Natural killer cell (primary cell): Measurements from ENCODE around the gene GREB1. TPM values are rescaled to one million over a fixed set of nuclear protein-coding genes. Genes with fewer than 3 reads are reported as not detected.

ENCODE experiments used
- ATAC-seq, 3 donors: fragments of 150-1000 bp in 2 of 3; fragments of 200-7000 bp in 1 of 3; cut with Tn5 transposase; 1 replicate in 1 of 3; 2 replicates in 2 of 3; pipeline ENCODE4 v1.10.0; 2021; ENCODE audit warnings: mild to moderate bottlenecking in 2 of 3, moderate library complexity in 2 of 3
- DNase-seq, 2 donors: peaks; one replicate each; pipeline versions ENCODE4 v3.0.0 to v3.0.0-alpha.2; 2013 to 2021; ENCODE audit warnings: mixed read lengths in 1 of 2
- H3K27ac ChIP-seq: one replicate; pipeline ENCODE4 v1.5.1; 2013; ENCODE audit warnings: mild to moderate bottlenecking, low read length
- H3K27me3 ChIP-seq: one replicate; pipeline ENCODE4 v1.6.1; 2013; ENCODE audit warnings: low read length; ENCODE audit not compliant: control insufficient read depth, insufficient read depth
- H3K36me3 ChIP-seq: one replicate; pipeline ENCODE4 v1.6.1; 2013; ENCODE audit warnings: low read length; ENCODE audit not compliant: control insufficient read depth, insufficient read depth
- H3K4me1 ChIP-seq: one replicate; pipeline ENCODE4 v1.6.1; 2013; ENCODE audit warnings: low read length; ENCODE audit not compliant: control insufficient read depth, insufficient read depth
- H3K4me3 ChIP-seq: one replicate; pipeline ENCODE4 v1.5.1; 2013; ENCODE audit warnings: low read length
- H3K9me3 ChIP-seq: one replicate; pipeline ENCODE4 v1.6.1; 2013; ENCODE audit warnings: low read length; ENCODE audit not compliant: control insufficient read depth, insufficient read depth
- H3K27ac Mint-ChIP-seq, 2 donors: one replicate each; pipeline ENCODE4 v1.8.0; 2022; ENCODE audit warnings: mild to moderate bottlenecking in 2 of 2, mixed read lengths in 2 of 2, moderate library complexity in 1 of 2
- H3K27me3 Mint-ChIP-seq, 2 donors: one replicate each; pipeline ENCODE4 v1.8.0; 2022; ENCODE audit warnings: low read depth in 2 of 2, mixed read lengths in 2 of 2
- H3K36me3 Mint-ChIP-seq: one replicate; pipeline ENCODE4 v1.8.0; 2022; ENCODE audit warnings: mixed read lengths
- H3K4me1 Mint-ChIP-seq, 2 donors: one replicate each; pipeline ENCODE4 v1.8.0; 2022; ENCODE audit warnings: mixed read lengths in 2 of 2
- H3K4me3 Mint-ChIP-seq: one replicate; pipeline ENCODE4 v1.8.0; 2022; ENCODE audit warnings: mild to moderate bottlenecking, moderate library complexity, mixed read lengths
- H3K9me3 Mint-ChIP-seq, 2 donors: one replicate each; pipeline ENCODE4 v1.8.0; 2022; ENCODE audit warnings: mixed read lengths in 2 of 2
- WGBS: methylation state at CpG from one replicate; pipeline ENCODE4 v1.1.7; 2013; ENCODE audit warnings: missing lambda C conversion rate; ENCODE audit not compliant: insufficient coverage; 5-methylcytosine and 5-hydroxymethylcytosine counted together
- intact Hi-C: fragments of 100-400 bp; cut with micrococcal nuclease; formaldehyde crosslinking; loops from one replicate; pipeline ENCODE4 v1.14.2; 2022
- total RNA-seq, 4 donors: library from RNA; stranded (reverse); fragments of 120-200 nt in 1 of 4; gene quantifications; one replicate each; pipeline versions ENCODE4 v1.2.3 to v1.2.4, GENCODE V29; 2013 to 2022
- TF ChIP-seq, protein P1 (sequence below): fragments of 200-600 bp; IDR thresholded peaks from one replicate; pipeline ENCODE4 v1.8.0; 2022; ENCODE audit warnings: antibody characterized with exemption

Gene GREB1
- total RNA-seq, 3 donors from 2014 or later (not counting 1 experiment from before 2014, with no cell fraction given), result 0.85 to 2.5 (median 2.4) TPM

DNA sequence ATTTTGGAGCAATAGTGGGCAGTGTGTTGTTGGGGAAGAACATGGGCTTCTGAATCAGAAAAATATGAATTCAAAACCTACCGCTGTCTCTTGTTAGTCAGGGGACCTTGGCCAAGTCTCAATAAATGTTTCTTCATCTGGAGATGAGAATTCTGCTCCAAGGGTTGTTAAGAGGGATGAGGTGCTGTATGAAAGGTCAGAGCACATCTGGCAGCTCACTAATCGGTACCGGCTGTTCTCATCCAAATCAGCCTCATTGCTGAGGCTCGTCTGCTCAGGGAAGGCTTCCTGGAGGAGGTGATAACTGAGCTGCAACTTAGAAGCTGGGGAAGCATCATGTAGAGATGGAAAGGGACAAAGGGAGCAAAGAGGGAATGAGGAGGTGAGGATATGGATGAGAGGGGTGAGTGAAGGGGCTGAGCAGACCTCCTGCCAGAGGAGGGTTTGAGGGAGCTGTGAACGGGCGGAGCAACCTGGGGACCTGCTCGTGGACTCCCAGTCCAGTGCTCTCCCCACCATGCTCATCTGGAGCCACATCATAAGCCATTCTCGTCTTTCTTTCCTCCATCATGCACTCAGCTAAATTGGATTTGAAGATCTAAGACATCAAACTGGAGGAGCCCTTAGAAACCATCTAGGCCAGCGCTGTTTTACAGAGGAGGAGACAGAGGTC is 47.4 kb downstream of the GREB1 start:
- H3K36me3 ChIP-seq, result no peaks in the 10 kb centered on the region
- 92% methylated on average over 9 of the region's 9 CpGs for WGBS
- H3K27me3 ChIP-seq, result no peaks in the 10 kb centered on the region
- no peak overlapping the region for H3K4me3 ChIP-seq
- TF ChIP-seq, protein P1, sequence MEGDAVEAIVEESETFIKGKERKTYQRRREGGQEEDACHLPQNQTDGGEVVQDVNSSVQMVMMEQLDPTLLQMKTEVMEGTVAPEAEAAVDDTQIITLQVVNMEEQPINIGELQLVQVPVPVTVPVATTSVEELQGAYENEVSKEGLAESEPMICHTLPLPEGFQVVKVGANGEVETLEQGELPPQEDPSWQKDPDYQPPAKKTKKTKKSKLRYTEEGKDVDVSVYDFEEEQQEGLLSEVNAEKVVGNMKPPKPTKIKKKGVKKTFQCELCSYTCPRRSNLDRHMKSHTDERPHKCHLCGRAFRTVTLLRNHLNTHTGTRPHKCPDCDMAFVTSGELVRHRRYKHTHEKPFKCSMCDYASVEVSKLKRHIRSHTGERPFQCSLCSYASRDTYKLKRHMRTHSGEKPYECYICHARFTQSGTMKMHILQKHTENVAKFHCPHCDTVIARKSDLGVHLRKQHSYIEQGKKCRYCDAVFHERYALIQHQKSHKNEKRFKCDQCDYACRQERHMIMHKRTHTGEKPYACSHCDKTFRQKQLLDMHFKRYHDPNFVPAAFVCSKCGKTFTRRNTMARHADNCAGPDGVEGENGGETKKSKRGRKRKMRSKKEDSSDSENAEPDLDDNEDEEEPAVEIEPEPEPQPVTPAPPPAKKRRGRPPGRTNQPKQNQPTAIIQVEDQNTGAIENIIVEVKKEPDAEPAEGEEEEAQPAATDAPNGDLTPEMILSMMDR, result no peak
- intact Hi-C loops, result loop anchor here (10.0 kb wide), 1 partner anchor 346 kb away; no protein-coding TSS in a partner anchor
- H3K27ac ChIP-seq, result no peak overlapping the region
- peaks cover 0 to 5% of the 10 kb centered on the region in 2 donors for H3K27me3 Mint-ChIP-seq
- no peak overlapping the region for H3K4me3 Mint-ChIP-seq
- no peaks in the 10 kb centered on the region for H3K9me3 Mint-ChIP-seq
- H3K4me1 Mint-ChIP-seq, result peaks cover 0 to 6% of the 10 kb centered on the region in 2 donors
- no peak overlapping the region for H3K27ac Mint-ChIP-seq
- no peak for DNase-seq
- no peaks in the 10 kb centered on the region for H3K36me3 Mint-ChIP-seq
- ATAC-seq, result no peak
- H3K4me1 ChIP-seq, result no peaks in the 10 kb centered on the region
- no peaks in the 10 kb centered on the region for H3K9me3 ChIP-seq

DNA sequence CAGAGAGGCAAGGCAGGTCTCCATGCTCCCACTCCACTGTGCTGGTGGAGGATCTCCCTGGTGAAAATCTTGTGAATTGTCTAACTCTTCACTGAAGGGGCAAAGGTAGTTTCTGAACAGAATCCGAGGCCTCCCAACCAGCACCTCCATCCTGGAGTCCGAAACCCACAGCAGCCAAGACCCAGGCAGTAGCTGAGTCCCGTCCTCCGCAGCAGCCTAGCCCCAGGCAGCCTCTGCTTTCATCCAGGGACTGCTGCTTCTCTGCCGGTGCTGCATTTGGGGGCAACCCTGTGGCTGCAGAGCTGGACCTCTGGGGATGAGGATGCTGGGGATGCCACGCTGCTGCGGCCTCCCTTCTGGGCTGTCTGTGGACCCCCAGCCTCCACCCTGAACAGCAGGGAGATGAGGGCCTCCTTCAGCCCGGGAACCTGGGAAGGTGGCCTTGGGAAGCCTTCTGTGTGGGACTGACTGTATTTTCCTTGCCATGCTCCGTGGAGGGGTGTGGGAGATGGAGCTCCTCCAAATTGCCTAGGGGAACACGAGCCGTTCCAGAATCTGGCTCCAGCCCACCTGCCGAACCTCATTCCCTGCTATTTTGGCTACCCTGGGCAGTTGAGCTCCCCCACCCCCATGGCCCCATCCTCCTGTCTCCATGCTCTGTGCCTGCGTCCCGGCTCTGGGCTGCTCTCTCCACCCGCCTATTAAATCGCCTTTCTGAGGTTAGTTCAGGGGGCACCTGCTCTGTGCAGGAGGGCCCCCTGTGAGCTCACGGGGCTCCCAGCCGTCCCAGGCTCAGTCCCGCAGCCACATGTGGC is 48.2 kb downstream of the GREB1 start:
- DNase-seq (no peak), ATAC-seq (no peak)
- intact Hi-C loops, result loop anchor here (1.0 to 10.0 kb wide), 3 partner anchors 103 to 450 kb away; no protein-coding TSS in a partner anchor
- Mint-ChIP-seq H3K9me3 (no peaks in the 10 kb centered on the region), H3K27ac (no peak overlapping the region), H3K4me1 (peaks cover 0 to 6% of the 10 kb centered on the region in 2 donors), H3K27me3 (peaks cover 0 to 5% of the 10 kb centered on the region in 2 donors), H3K36me3 (no peaks in the 10 kb centered on the region), H3K4me3 (no peak overlapping the region)
- Histone ChIP-seq H3K27ac (no peak overlapping the region), H3K4me1 (no peaks in the 10 kb centered on the region), H3K4me3 (no peak overlapping the region), H3K9me3 (no peaks in the 10 kb centered on the region), H3K36me3 (no peaks in the 10 kb centered on the region), H3K27me3 (no peaks in the 10 kb centered on the region)
- WGBS, result 79% methylated on average over 19 of the region's 19 CpGs
- TF ChIP-seq, protein P1, result no peak

DNA sequence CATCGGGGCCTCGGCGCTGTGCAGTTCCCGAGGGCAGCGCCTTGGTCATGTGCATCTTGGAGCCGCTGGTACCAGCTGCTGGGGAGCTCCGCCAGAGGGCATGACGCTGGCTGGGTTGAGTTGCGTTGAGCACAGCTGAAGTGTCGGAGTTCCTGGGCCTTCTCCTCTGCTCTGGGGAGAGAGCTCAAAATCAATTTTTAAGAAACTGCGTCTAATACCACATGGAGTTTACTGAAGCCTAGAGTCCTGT is 48.7 kb downstream of the GREB1 start:
- H3K4me3 ChIP-seq, result no peak overlapping the region
- Mint-ChIP-seq H3K4me3 (no peak overlapping the region), H3K4me1 (peaks cover 0 to 6% of the 10 kb centered on the region in 2 donors), H3K36me3 (no peaks in the 10 kb centered on the region), H3K9me3 (no peaks in the 10 kb centered on the region), H3K27ac (no peak overlapping the region), H3K27me3 (peaks cover 0 to 5% of the 10 kb centered on the region in 2 donors)
- H3K27ac ChIP-seq, result no peak overlapping the region
- ATAC-seq (no peak), DNase-seq (no peak)
- no peaks in the 10 kb centered on the region for H3K4me1 ChIP-seq
- TF ChIP-seq, protein P1, result no peak
- H3K9me3 ChIP-seq, result no peaks in the 10 kb centered on the region
- H3K36me3 ChIP-seq, result no peaks in the 10 kb centered on the region
- WGBS, result 71% methylated on average over 11 of the region's 11 CpGs
- no peaks in the 10 kb centered on the region for H3K27me3 ChIP-seq
- intact Hi-C loops, result loop anchor here (1.0 to 10.0 kb wide), 3 partner anchors 104 to 450 kb away; no protein-coding TSS in a partner anchor
